Endothelial cell of umbilical vein (primary cell): ENCODE results near the gene C1orf116. TPM values are rescaled to one million over a fixed set of nuclear protein-coding genes. Genes with fewer than 3 reads are reported as not detected.

Experiments
- BruUV-seq: library from RNA; stranded (reverse); fragments of 400-500 nt; replicated peaks from 2 replicates; lab custom pipeline; 2021; lab: Mats Ljungman, UMichigan
- CTCF ChIA-PET: fragments of 300-600, 350-600 bp; sonication (Branson Sonifier 250); formaldehyde crosslinking; loops from one replicate; lab custom pipeline; 2021; ENCODE audit warnings: antibody characterized with exemption, inconsistent platforms; lab: Charles Lee
- POLR2A ChIA-PET: fragments of 300-600, 350-600 bp; sonication (Branson Sonifier 250); formaldehyde crosslinking; loops from one replicate; lab custom pipeline; 2021; ENCODE audit warnings: antibody characterized with exemption, inconsistent platforms; lab: Charles Lee
- DNase-seq: peaks from one replicate; pipeline ENCODE4 v3.0.0-alpha.2; 2011; ENCODE audit warnings: low read depth, low spot score
- FAIRE-seq: peaks from 2 replicates; lab custom pipeline; 2011; peaks lifted over from hg19 to GRCh38; lab: Jason Lieb, UNC
- H2AFZ ChIP-seq: 2 replicates; pipeline ENCODE4 v1.6.0; 2012; ENCODE audit warnings: low read depth, low read length, control low read depth, inconsistent platforms
- H3K27ac ChIP-seq: 2 replicates; pipeline ENCODE4 v1.5.1; 2011; ENCODE audit warnings: low read depth, mild to moderate bottlenecking, control low read depth, low read length, moderate library complexity; ENCODE audit not compliant: insufficient read depth
- H3K27me3 ChIP-seq, 2 experiments: 2 replicates each; pipeline versions ENCODE4 v1.6.0 to v1.6.1; 2011; ENCODE audit warnings: low read length in 2 of 2, mixed read lengths in 1 of 2; ENCODE audit not compliant: control insufficient read depth in 2 of 2, insufficient read depth in 2 of 2
- H3K36me3 ChIP-seq, 2 experiments: 2 replicates in 1 of 2; 3 replicates in 1 of 2; pipeline ENCODE4 v1.5.1; 2011; ENCODE audit warnings: low read length in 2 of 2, mild to moderate bottlenecking in 1 of 2, moderate library complexity in 1 of 2; ENCODE audit not compliant: control insufficient read depth in 2 of 2, insufficient read depth in 2 of 2; ENCODE audit errors: extremely low read depth in 1 of 2
- H3K4me1 ChIP-seq: 3 replicates; pipeline ENCODE4 v1.5.1; 2011; ENCODE audit warnings: mild to moderate bottlenecking, low read length; ENCODE audit not compliant: control insufficient read depth, insufficient read depth; ENCODE audit errors: extremely low read depth
- H3K4me2 ChIP-seq: 2 replicates; pipeline ENCODE4 v1.6.1; 2011; ENCODE audit warnings: low read length, control low read depth, mixed read lengths; ENCODE audit not compliant: insufficient read depth
- H3K4me3 ChIP-seq, 3 experiments: fragments of 200-600 bp in 1 of 3; sonication (generic), shearing (Covaris generic) in 1 of 3; replicated peaks in 1 of 3; 2 replicates each; pipeline ENCODE4 v1.5.1; 2011 to 2016; ENCODE audit warnings: control low read depth in 3 of 3, low read length in 3 of 3, mild to moderate bottlenecking in 2 of 3, inconsistent platforms in 1 of 3, low read depth in 1 of 3, moderate library complexity in 1 of 3; ENCODE audit not compliant: insufficient read depth in 1 of 3
- H3K79me2 ChIP-seq: 2 replicates; pipeline ENCODE4 v1.6.0; 2012; ENCODE audit warnings: low read length, inconsistent platforms; ENCODE audit not compliant: control insufficient read depth, insufficient read depth
- H3K9ac ChIP-seq: replicated peaks from 2 replicates; pipeline ENCODE3; 2011; ENCODE audit warnings: low read length, control low read depth; ENCODE audit not compliant: insufficient read depth; ENCODE audit errors: extremely low read depth
- H3K9me1 ChIP-seq: replicated peaks from 3 replicates; pipeline ENCODE4 v1.6.0; 2011; ENCODE audit warnings: mild to moderate bottlenecking, low read length; ENCODE audit not compliant: control insufficient read depth, insufficient read depth; ENCODE audit errors: extremely low read depth
- H3K9me3 ChIP-seq: replicated peaks from 2 replicates; pipeline ENCODE4 v1.5.1; 2012; ENCODE audit warnings: low read length, inconsistent platforms; ENCODE audit not compliant: control insufficient read depth, insufficient read depth
- H4K20me1 ChIP-seq: replicated peaks from 2 replicates; pipeline ENCODE3; 2011; ENCODE audit warnings: mild to moderate bottlenecking, low read length; ENCODE audit not compliant: control insufficient read depth, insufficient read depth; ENCODE audit errors: extremely low read depth
- EZH2 ChIP-seq: IDR thresholded peaks from 2 replicates; pipeline ENCODE4 v1.6.1; 2012; ENCODE audit warnings: borderline replicate concordance, low read depth, mild to moderate bottlenecking, moderate library complexity, low read length, inconsistent platforms; ENCODE audit not compliant: severe bottlenecking
- FOS ChIP-seq: IDR thresholded peaks from 2 replicates; pipeline ENCODE4 v1.6.1; 2011; ENCODE audit warnings: mild to moderate bottlenecking, low read length, moderate library complexity, borderline replicate concordance; ENCODE audit not compliant: insufficient read depth
- GATA2 ChIP-seq: IDR thresholded peaks from 2 replicates; pipeline ENCODE4 v1.7.0; 2011; ENCODE audit warnings: low read depth, mild to moderate bottlenecking, moderate library complexity, mixed read lengths, low read length; ENCODE audit not compliant: insufficient read length, insufficient read depth
- JUN ChIP-seq: IDR thresholded peaks from 2 replicates; pipeline ENCODE4 v1.6.1; 2011; ENCODE audit warnings: borderline replicate concordance, low read depth; ENCODE audit not compliant: insufficient read length, insufficient read depth
- MYC ChIP-seq: IDR thresholded peaks from one replicate; pipeline ENCODE4 v1.6.1; 2011; ENCODE audit warnings: mild to moderate bottlenecking, low read depth, low read length
- POLR2A ChIP-seq: IDR thresholded peaks from 2 replicates; pipeline ENCODE4 v1.6.1; 2012; ENCODE audit warnings: low read depth, mild to moderate bottlenecking, control low read depth, low read length
- POLR2AphosphoS5 ChIP-seq: IDR thresholded peaks from 2 replicates; pipeline ENCODE4 v1.6.1; 2012; ENCODE audit warnings: low read depth, mild to moderate bottlenecking, control low read depth, low read length, moderate library complexity; ENCODE audit not compliant: insufficient read depth
- dilution Hi-C: fragments of 300-500 bp; cut with MboI; formaldehyde crosslinking; loops from one replicate; pipeline ENCODE4 v1.15.0; 2019; ENCODE audit warnings: low sequenced_read_pairs; ENCODE audit not compliant: extremely low pct_ligation_motif_present
- intact Hi-C: fragments of 100-400 bp; cut with micrococcal nuclease; formaldehyde crosslinking; loops from one replicate; pipeline ENCODE4 v1.10.0; 2022
- polyA plus RNA-seq, 4 experiments: library from polyadenylated mRNA; depleted of rRNA in 3 of 4; stranded (reverse) in 3 of 4; unstranded in 1 of 4; fragments of >200 nt; gene quantifications; 2 replicates each; pipeline versions ENCODE4 v1.2.1 to v1.2.3, GENCODE V29; 2011 to 2012; ENCODE audit warnings: missing spikeins in 1 of 4
- total RNA-seq: library from RNA; stranded (reverse); gene quantifications from 2 replicates; pipeline ENCODE4 v1.2.3, GENCODE V29; 2021
- TF ChIP-seq, protein P1 (sequence below): IDR thresholded peaks from 2 replicates; pipeline ENCODE4 v1.6.1; 2011; ENCODE audit not compliant: insufficient read depth, insufficient read length
- TF ChIP-seq, protein P2 (sequence below), 2 donors: IDR thresholded peaks; 1 replicate in 1 of 2; 2 replicates in 1 of 2; pipeline ENCODE4 v1.5.1; 2011; ENCODE audit warnings: low read length in 2 of 2, mild to moderate bottlenecking in 2 of 2, moderate library complexity in 2 of 2, control low read depth in 1 of 2, inconsistent platforms in 1 of 2, low read depth in 1 of 2; ENCODE audit not compliant: insufficient read depth in 1 of 2; ENCODE audit errors: extremely low read depth in 1 of 2

The C1orf116 gene
- total and polyA plus RNA-seq, 2 donors (not counting 3 experiments of a cell fraction or from before 2014, with no cell fraction given): 0.07 TPM; not detected in 1

DNA sequence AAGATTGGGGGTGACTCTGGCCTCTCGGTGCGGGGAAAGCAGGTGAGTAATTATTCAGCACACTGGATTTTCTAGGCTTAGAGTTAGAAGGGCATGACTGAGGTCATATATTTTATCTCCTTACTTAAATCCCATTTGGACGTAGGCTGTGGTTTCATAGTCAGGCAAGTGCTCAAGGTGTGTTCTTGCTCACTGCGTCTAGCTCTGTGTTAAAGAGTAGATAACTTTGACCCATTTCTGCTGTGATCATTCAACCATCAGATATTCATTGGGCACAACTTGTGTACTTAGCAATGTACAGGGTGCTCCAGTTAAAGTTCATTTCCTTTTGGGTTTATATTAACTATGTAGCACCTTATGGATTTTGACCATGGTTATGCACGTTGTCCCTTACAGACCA, 35.1 kb upstream of the C1orf116 start:
- FAIRE-seq (no peak), DNase-seq (no peak)
- no peak overlapping the region for H3K4me2 ChIP-seq
- H3K9ac ChIP-seq: no peak overlapping the region
- BruUV-seq: no TSS peak
- no peaks in the 10 kb centered on the region for H3K9me3 ChIP-seq
- H3K4me3 ChIP-seq: no peak overlapping the region
- no peaks in the 10 kb centered on the region for H3K36me3 ChIP-seq
- no peaks in the 10 kb centered on the region for H3K79me2 ChIP-seq
- ChIA-PET POLR2A (no interaction called here), CTCF (interaction anchor here (1.6 kb wide), 1 partner anchor 12 kb away, joined by 6 read pairs; no protein-coding TSS in a partner anchor)
- H4K20me1 ChIP-seq: no peaks in the 10 kb centered on the region
- H2AFZ ChIP-seq: no peak overlapping the region
- dilution Hi-C loops: no loop called here
- H3K27me3 ChIP-seq: no peaks in the 10 kb centered on the region
- no peak overlapping the region for H3K27ac ChIP-seq
- intact Hi-C loops: no loop called here
- no peaks in the 10 kb centered on the region for H3K9me1 ChIP-seq
- no peaks in the 10 kb centered on the region for H3K4me1 ChIP-seq
- TF ChIP-seq GATA2 (no peak), JUN (no peak), POLR2A (no peak), MYC (no peak), EZH2 (no peak), FOS (no peak), POLR2AphosphoS5 (no peak)
- TF ChIP-seq, protein P1, sequence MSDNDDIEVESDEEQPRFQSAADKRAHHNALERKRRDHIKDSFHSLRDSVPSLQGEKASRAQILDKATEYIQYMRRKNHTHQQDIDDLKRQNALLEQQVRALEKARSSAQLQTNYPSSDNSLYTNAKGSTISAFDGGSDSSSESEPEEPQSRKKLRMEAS: no peak
- TF ChIP-seq, protein P2, sequence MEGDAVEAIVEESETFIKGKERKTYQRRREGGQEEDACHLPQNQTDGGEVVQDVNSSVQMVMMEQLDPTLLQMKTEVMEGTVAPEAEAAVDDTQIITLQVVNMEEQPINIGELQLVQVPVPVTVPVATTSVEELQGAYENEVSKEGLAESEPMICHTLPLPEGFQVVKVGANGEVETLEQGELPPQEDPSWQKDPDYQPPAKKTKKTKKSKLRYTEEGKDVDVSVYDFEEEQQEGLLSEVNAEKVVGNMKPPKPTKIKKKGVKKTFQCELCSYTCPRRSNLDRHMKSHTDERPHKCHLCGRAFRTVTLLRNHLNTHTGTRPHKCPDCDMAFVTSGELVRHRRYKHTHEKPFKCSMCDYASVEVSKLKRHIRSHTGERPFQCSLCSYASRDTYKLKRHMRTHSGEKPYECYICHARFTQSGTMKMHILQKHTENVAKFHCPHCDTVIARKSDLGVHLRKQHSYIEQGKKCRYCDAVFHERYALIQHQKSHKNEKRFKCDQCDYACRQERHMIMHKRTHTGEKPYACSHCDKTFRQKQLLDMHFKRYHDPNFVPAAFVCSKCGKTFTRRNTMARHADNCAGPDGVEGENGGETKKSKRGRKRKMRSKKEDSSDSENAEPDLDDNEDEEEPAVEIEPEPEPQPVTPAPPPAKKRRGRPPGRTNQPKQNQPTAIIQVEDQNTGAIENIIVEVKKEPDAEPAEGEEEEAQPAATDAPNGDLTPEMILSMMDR (IDR thresholded peaks at IDR 0.05; ENCODE audit: extremely low read depth in 1 of 2, insufficient read depth in 1 of 2, low read depth in 1 of 2, low read length in 2 of 2): no peak
